Endodermal cell (in vitro differentiated cells): ENCODE results near the gene TSPAN4. TPM values are rescaled to one million over a fixed set of nuclear protein-coding genes. Genes with fewer than 3 reads are reported as not detected.

Experiments used
- DNase-seq: peaks from one replicate; pipeline ENCODE4 v3.0.0-alpha.2; 2017
- H3K27ac ChIP-seq: 2 replicates; pipeline ENCODE4 v1.5.1; 2013; ENCODE audit warnings: mild to moderate bottlenecking, low read depth, low read length, moderate library complexity
- H3K27me3 ChIP-seq: 2 replicates; pipeline ENCODE4 v1.6.1; 2013; ENCODE audit warnings: mild to moderate bottlenecking, low read length, moderate library complexity; ENCODE audit not compliant: insufficient read depth, control insufficient read depth, poor library complexity, severe bottlenecking
- H3K36me3 ChIP-seq: 2 replicates; pipeline ENCODE4 v1.7.0; 2013; ENCODE audit warnings: mild to moderate bottlenecking, low read length, moderate library complexity; ENCODE audit not compliant: control insufficient read depth, insufficient read depth
- H3K4me1 ChIP-seq: one replicate; pipeline ENCODE4 v1.7.0; 2013; ENCODE audit warnings: low read length; ENCODE audit not compliant: control insufficient read depth, insufficient read depth
- H3K4me3 ChIP-seq: 2 replicates; pipeline ENCODE4 v1.5.1; 2013; ENCODE audit warnings: mild to moderate bottlenecking, low read length, moderate library complexity
- H3K9ac ChIP-seq: 2 replicates; pipeline ENCODE4 v1.6.1; 2013; ENCODE audit warnings: mild to moderate bottlenecking, low read length, moderate library complexity; ENCODE audit not compliant: poor library complexity, severe bottlenecking; ENCODE audit errors: extremely low read depth
- H3K9me3 ChIP-seq: 2 replicates; pipeline ENCODE4 v1.6.1; 2013; ENCODE audit warnings: mild to moderate bottlenecking, low read length, moderate library complexity; ENCODE audit not compliant: control insufficient read depth
- H3K27ac Mint-ChIP-seq: 2 replicates; pipeline ENCODE4 v1.8.0; 2020; ENCODE audit warnings: mixed read lengths
- H3K27me3 Mint-ChIP-seq: 2 replicates; pipeline ENCODE4 v1.8.0; 2021; ENCODE audit warnings: mild to moderate bottlenecking, mixed read lengths; ENCODE audit not compliant: insufficient read depth
- H3K36me3 Mint-ChIP-seq: 2 replicates; pipeline ENCODE4 v1.8.0; 2020; ENCODE audit warnings: low read depth, mixed read lengths
- H3K4me1 Mint-ChIP-seq: 2 replicates; pipeline ENCODE4 v1.8.0; 2020; ENCODE audit warnings: mixed read lengths
- H3K4me3 Mint-ChIP-seq: 2 replicates; pipeline ENCODE4 v1.8.0; 2020; ENCODE audit warnings: mild to moderate bottlenecking, moderate library complexity, mixed read lengths
- H3K9me3 Mint-ChIP-seq: 2 replicates; pipeline ENCODE4 v1.8.0; 2020; ENCODE audit warnings: mild to moderate bottlenecking, mixed read lengths
- CTCF ChIP-seq: fragments of 200-600 bp; sonication (generic); conservative IDR thresholded peaks from 2 replicates; pipeline ENCODE4 v1.5.0; 2021; ENCODE audit warnings: antibody characterized with exemption, mild to moderate bottlenecking
- WGBS, 2 experiments: methylation state at CpG; one replicate each; pipeline versions ENCODE4 v1.1.5 to v1.1.7; 2013; ENCODE audit warnings: missing lambda C conversion rate in 2 of 2, mixed read lengths in 1 of 2; ENCODE audit not compliant: insufficient coverage in 1 of 2, insufficient read length in 1 of 2; 5-methylcytosine and 5-hydroxymethylcytosine counted together
- total RNA-seq, 2 donors: library from RNA; stranded (reverse); fragmentation: NEBNext Ultra II Directional in 1 of 2; extraction: Animal tissue kit (Norgen Biotek cat#: 25700) in 1 of 2; gene quantifications; 2 replicates in 1 of 2; 3 replicates in 1 of 2; pipeline ENCODE4 v1.2.1, GENCODE V29; 2021

TSPAN4 gene
- total RNA-seq, 2 donors from 2014 or later, result 56.8 to 71.1 TPM

GRCh38 chr11:901452-902061, 58.9 kb downstream of the TSPAN4 start:
- TF ChIP-seq CTCF, result no peak
- H3K4me1 ChIP-seq, result no peaks in the 10 kb centered on the region
- no peak overlapping the region for H3K9ac ChIP-seq
- no peak overlapping the region for H3K27ac ChIP-seq
- Mint-ChIP-seq H3K36me3 (peaks cover 43% of the 10 kb centered on the region), H3K27me3 (no peaks in the 10 kb centered on the region), H3K4me1 (no peaks in the 10 kb centered on the region), H3K4me3 (no peak overlapping the region), H3K9me3 (no peaks in the 10 kb centered on the region), H3K27ac (no peak overlapping the region)
- no peaks in the 10 kb centered on the region for H3K9me3 ChIP-seq
- WGBS, 2 experiments, result 94 to 97% methylated on average over 14 to 19 of the region's 19 CpGs
- DNase-seq, result no peak
- no peak overlapping the region for H3K4me3 ChIP-seq
- no peaks in the 10 kb centered on the region for H3K27me3 ChIP-seq
- peaks cover 28% of the 10 kb centered on the region for H3K36me3 ChIP-seq

- no peak for DNase-seq
- Histone ChIP-seq H3K27me3 (no peaks in the 10 kb centered on the region), H3K36me3 (peaks cover 32% of the 10 kb centered on the region), H3K4me1 (no peaks in the 10 kb centered on the region), H3K9ac (no peak overlapping the region), H3K4me3 (no peak overlapping the region), H3K9me3 (no peaks in the 10 kb centered on the region), H3K27ac (no peak overlapping the region)
- TF ChIP-seq CTCF, result no peak
- Mint-ChIP-seq H3K36me3 (peaks cover 46% of the 10 kb centered on the region), H3K4me3 (no peak overlapping the region), H3K27me3 (no peaks in the 10 kb centered on the region), H3K27ac (no peak overlapping the region), H3K4me1 (no peaks in the 10 kb centered on the region), H3K9me3 (no peaks in the 10 kb centered on the region)
- WGBS, 2 experiments, result 91 to 96% methylated on average over 2 to 7 of the region's 7 CpGs
Observed at GRCh38 chr11:904380-904779, 61.7 kb downstream of the TSPAN4 start.

DNA sequence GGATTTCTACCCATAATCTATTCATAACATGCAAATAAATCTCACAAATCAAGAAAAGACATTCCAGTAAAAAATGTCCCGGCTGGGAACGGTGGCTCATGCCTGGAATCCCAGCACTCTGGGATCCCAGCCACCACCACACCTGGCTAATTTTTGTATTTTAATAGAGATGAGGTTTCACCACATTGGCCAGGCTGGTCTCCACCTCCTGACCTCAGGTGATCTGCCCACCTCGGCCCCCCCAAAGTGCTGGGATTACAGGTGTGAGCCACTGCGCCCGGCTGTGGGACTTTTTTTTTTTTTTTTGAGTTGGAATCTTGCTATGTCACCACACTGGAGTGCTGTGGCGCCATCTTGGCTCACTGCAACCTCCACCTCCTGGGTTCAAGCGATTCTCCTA, 63.3 kb downstream of the TSPAN4 start:
- Histone ChIP-seq H3K4me3 (no peak overlapping the region), H3K9me3 (no peaks in the 10 kb centered on the region), H3K9ac (no peak overlapping the region), H3K27ac (no peak overlapping the region), H3K4me1 (peaks cover 2% of the 10 kb centered on the region), H3K27me3 (no peaks in the 10 kb centered on the region), H3K36me3 (peaks cover 34% of the 10 kb centered on the region)
- H3K27ac Mint-ChIP-seq, result no peak overlapping the region
- DNase-seq, result no peak
- no peaks in the 10 kb centered on the region for H3K9me3 Mint-ChIP-seq
- H3K36me3 Mint-ChIP-seq, result peaks cover 39% of the 10 kb centered on the region
- TF ChIP-seq CTCF, result no peak
- H3K27me3 Mint-ChIP-seq, result no peaks in the 10 kb centered on the region
- 96 to 98% methylated on average over 4 to 7 of the region's 7 CpGs for WGBS, 2 experiments
- no peak overlapping the region for H3K4me3 Mint-ChIP-seq
- H3K4me1 Mint-ChIP-seq, result peaks cover 2% of the 10 kb centered on the region
